TTC549 (cell line): Measurements from ENCODE around the gene IRAK1BP1.
"Not testable (repeated sequence)": the region's sequence is repeated elsewhere in the genome, so short reads cannot be mapped to it uniquely, and the experiment has no call there.

ENCODE experiments used
- FAIRE-seq: peaks from 2 replicates; lab custom pipeline; 2012; peaks lifted over from hg19 to GRCh38; lab: Jason Lieb, UNC

IRAK1BP1 gene

DNA sequence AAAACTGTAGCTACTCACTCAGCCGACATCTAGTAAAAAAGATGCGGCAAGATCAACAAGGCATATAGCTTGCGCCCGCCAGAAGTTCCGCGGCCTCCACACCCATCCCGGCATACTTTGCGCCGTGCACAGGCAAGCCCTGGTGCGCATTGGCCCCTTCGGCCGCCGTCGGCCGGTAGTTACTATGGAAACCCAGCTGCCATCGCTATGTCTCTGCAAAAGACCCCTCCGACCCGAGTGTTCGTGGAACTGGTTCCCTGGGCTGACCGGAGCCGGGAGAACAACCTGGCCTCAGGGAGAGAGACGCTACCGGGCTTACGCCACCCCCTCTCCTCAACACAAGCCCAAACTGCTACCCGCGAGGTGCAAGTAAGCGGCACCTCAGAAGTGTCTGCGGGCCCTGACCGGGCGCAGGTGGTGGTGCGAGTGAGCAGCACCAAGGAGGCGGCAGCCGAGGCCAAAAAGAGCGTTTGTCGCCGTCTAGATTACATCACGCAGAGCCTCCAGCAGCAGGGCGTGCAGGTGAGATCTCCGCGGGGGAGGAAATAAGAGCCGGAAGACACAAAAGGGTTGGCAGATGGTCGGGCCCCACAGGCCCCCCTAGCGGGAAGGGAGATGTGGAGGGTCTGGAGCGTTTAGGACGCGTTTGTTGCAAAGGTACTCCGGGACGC is at the start of gene IRAK1BP1:
IRAK1BP1 (plus strand) TSS at position 182 of the 671 bp plus-strand sequence; CDS start at position 208, 26 bp downstream.
- no peak for FAIRE-seq

- no peak for FAIRE-seq
Observed at GRCh38 chr6:78824045-78824444, 43.3 kb upstream of the IRAK1BP1 start.

DNA sequence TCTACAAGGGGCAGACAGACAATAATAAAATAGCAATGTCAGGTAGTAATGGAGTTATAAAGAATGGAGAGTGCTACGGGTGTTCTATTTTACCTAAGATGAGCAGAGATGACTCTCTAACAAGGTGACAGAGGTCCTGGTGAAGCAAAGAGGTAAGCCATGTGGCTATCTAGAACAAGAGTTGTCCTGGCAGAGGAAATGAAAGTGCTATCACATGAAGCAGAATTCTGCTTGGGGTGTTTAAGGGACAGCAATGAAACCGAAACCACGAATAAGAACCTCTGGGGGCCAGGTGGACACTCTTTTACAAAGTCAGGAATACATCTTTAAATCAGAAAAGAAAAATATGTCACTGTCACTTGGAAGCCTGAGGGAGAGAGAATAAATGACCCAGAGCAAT is 37.9 kb upstream of the IRAK1BP1 start:
- no peak for FAIRE-seq

DNA sequence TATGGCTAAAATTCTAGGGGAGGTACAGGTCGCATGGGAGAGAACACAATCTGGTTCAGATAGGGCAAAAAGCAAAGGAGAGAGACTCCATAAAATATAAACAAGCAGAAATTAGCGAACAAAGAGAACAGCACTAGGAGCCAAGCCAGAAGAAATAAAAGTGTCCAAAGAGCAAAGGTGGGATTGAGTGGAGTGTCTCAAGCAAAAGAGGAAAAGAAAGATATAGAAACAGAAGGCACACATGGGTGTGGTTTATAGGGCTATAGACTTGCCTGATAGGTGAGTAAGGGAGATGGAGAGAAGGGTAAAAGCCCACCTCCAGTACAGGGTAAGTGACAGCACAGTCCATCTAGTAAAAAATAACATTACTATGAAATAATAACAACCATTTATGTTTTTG is 36.5 kb upstream of the IRAK1BP1 start:
- no peak for FAIRE-seq

DNA sequence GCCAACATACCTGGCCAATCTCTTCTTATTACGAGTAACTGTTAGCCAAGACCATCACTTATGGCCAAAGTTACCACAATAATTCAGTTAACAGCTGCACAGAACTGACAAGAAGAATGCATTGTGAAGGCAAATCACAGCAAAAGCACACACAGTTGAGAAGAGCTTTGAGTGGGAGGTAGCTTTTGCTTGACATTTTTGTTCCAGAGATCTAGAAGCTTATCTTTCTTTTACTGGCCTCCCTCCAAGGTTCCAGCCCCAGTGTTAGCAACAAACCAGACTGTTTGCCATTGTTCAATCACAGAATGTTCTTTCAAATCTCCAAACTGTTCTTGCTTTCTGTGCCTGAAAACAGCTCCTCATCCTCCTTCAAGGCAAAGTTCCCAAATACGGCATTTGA is 35.9 kb upstream of the IRAK1BP1 start:
- FAIRE-seq: no peak

DNA sequence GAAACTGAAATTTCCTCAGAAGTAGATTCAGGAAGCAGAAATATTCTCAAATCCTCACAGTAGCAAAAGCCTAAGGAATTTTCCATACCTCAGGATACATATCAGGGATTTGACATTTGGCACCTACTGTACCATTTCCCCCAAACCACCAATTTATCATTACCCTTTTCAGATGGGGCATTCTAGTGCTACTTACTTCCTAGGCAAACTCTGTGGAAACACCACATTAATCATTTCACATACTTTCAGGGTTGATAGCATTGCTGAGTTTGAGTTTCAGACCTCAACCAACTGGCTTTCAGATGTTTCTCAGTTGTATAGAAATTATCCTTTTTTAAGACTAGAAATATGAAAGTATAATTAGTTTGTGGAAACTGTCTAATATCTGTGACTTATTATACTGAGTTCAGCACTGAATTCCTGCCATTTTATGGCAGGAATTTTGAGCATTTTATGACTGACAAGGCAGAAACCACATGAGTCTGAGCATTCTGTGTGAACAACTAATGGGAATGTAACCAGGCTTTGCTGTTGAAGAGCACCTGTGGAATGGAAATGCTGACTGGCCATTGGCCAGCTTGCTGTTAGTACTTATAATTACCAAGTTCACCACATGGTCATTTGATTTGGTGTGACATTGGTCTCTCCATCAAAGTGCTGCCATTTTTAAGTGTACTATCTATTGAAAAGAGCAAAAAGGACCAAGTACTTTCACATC is 35.1 kb upstream of the IRAK1BP1 start:
- no peak for FAIRE-seq

- FAIRE-seq: no peak
Observed at GRCh38 chr6:78835817-78836216, 31.5 kb upstream of the IRAK1BP1 start.

- no peak for FAIRE-seq
Observed at GRCh38 chr6:78836598-78836997, 30.8 kb upstream of the IRAK1BP1 start.

DNA sequence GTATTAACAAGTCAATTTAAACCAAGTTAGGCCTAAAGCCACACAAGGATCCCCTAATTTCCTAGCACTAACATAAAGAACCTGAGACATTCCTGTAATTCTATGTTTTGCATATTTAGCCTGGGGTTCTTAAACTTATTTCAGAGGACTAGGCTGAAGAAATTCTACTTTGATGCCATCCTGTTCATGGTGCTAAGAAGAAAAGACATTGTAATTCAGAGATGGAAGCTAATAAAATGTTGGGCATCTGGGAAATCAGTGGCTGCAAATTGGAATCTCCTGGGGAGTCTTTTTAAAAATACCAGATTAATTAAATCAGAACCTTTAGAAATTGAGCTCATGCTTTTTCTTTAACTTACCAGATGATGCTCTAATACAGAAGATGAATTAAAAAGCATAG is 26.2 kb upstream of the IRAK1BP1 start:
- FAIRE-seq: no peak

GRCh38 chr6:78842953-78843352 is 24.4 kb upstream of the IRAK1BP1 start:
- FAIRE-seq: no peak

DNA sequence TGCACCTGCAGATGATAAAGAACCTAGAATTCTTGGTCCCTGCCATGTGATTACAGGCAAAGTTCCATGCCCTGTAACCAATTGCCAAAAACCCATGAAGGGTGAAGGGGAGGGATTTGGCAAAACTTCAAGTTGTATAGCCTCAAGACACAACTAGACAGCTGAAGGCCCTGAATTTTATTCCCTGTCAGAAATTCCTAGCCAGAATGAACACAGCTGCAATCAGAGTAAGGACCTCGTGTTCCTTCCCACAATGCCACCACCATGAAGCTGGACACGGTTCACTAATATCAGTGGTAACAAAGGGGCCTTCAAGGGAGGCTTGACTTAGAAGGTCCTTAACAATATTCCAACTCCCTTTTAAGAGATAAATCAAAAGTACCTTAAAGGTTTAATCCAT is 22.5 kb upstream of the IRAK1BP1 start:
- no peak for FAIRE-seq

DNA sequence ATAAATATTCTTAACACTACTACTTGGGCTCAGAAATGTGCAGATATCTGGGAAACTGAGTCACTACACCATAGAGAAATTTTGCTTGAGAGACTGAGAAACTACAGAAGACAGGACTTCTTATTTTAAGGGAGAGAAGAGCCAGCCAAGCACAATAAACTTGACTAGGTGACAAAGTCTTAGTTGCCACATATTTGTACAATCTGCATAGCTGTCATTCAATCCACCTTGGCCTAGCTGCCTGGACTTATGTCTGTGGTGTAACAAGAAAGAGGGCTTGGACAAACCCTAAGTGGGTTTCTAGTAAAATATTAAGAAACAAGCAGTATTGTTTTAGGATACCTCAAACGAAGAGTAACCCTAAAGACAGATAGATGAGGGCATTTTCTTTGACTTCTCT is 21.8 kb upstream of the IRAK1BP1 start:
- no peak for FAIRE-seq

DNA sequence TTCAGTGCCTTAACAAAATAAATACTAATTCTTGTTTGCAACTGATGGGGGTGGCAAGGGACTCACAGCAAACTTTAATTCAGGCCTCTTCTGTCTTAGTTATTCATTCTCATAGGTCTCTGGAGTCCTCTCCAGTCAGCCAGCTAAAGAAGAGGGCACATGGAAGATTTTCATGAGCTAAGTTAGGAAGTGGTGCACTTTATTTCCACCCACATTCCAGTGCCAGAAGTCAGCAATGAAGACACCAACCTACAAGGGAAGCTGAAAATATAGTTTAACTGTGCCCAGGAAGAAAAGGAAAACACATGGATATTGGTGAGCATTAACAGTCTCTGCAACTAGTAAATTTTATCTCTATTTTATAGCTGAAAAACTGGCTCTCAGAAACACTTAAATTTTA is 16.7 kb upstream of the IRAK1BP1 start:
- no peak for FAIRE-seq

DNA sequence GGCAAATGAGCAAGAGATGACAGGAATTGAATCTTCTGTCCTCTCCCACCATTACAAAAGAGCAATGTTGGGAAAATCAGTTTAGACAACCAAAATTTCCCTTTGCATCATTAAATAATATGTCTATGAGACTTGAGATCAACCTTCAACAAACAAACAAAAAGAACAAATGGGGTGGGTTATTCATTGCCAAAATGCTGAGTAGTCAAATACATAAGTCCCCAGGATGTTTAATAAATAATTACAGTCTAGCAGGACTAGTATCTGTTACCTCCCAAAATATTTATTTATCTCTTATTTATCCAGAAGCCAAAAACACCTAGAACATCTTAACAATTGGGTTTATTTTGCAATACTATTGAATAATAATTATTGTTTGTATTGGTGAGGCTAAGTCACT is 16.2 kb upstream of the IRAK1BP1 start:
- FAIRE-seq: no peak

DNA sequence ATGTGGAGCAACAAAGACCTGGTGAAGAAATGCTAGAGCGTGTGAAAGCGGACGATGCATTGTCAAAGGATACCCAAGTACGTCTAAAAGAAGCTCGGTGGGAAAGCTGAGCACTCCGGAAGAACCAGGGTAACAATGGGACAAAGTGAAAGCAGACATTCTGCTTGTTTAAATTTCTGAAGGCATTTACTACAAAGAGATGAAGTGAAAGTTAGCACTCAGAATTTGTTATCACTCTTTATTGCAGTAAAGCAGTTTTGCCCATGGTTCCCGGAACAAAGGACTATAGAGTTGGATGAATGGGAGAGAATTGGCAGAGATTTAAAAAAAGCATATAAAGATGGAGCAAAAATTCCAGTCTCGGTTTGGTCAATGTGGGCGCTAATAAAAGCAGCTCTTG is 12.8 kb upstream of the IRAK1BP1 start:
- no peak for FAIRE-seq

DNA sequence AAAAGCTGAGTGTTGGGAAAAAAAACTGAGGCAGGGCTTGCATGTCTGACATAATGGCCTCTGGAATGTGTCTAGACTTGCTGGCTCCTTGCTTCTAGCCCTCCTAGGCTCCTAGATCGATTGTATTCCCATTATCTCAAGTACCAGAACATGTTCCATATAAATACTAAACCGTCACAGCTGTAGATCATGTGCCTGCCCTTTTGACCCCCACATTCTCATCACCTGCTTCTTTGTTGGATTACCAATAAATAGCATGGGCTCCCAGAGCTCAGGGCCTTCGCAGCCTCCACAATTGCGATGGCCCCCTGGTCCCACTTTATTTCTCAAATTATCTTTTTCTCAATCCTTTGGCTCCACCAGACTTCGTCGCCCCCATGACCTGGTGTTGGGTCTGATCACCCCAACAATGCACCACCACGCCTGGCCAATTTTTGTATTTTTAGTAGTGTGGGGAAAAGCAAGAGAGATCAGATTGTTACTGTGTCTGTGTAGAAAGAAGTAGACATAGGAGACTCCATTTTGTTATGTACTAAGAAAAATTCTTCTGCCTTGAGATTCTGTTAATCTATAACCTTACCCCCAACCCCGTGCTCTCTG is 8.9 kb upstream of the IRAK1BP1 start:
- FAIRE-seq: not testable (repeated sequence)

DNA sequence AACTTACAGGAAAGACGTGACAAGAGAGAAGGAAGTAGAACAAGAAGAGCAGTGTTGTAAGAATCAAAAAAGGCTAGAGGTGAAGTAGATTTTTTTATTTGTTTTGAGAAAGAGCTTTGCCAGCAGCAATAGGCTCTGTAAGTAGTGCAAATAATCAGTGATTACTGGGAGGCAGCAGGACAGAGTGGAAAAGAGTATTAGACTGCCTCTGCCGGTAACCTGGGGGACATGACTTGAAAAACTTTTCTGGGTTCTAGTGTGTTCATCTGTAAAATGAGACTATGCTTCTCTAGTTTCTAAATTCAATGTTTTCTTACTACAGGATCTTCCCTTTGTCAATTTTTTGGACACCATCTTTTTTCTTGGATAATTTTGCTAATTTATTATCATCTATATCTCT is 5.8 kb upstream of the IRAK1BP1 start:
- FAIRE-seq: no peak

DNA sequence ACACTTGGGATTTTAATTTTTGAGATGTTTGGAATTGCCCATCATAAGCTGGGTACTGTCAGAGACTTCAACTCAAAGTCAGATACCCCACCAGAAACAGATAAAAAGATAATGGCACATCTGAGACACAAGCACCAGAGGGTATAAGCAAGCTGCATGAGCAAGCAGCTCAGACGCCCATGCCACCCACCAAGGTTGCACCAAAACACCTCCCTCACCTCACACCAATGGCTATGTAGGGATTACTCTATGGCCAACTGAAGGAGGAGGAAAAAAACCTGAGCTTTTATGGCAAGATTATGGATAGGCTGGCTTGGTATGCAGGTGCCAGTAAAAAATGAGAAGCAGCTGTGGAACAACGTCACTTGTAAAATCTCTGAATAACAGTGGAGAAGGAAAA is 3.8 kb upstream of the IRAK1BP1 start:
- no peak for FAIRE-seq

DNA sequence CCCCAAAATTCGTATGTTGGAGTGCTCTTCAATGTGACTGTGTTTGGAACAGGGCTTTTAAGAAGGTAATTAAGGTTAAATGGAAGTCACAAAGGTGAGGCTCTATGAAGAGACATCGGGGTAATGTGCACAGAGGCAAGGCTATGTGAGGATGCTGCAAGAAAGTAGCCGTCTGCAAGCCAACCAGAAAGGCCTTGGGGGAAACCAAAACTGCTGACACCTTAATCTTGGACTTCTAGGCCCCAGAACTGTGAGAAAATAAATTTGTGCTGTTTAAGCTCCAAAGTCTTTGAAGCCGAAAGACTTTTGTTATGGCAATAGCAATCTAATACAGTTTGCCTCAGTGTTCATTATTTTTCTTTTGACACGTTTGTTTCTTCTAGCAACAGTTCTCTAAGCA is 2.4 kb upstream of the IRAK1BP1 start:
- no peak for FAIRE-seq

DNA sequence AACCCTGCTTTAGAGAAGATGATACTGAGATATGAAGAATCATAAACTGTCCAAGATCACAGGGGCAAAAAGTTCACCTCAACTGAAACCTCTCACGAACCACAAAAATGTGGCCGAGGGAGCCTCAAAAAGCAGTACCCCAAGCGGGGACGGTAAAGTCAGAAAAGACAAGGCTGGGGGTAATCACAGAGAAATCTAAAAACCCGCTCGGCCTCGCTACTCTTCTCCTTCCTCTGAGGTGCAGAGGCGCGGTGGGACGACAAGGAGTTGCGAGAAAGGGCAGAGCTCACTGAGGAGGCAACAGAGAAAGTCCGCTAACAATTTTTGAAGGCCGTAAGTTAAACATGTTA is 356 bp upstream of the IRAK1BP1 start:
- FAIRE-seq: no peak

GRCh38 chr6:78868116-78868515 is 765 bp downstream of the IRAK1BP1 start:
- no peak for FAIRE-seq

GRCh38 chr6:78875505-78875904 is 8.2 kb downstream of the IRAK1BP1 start:
- FAIRE-seq: no peak

DNA sequence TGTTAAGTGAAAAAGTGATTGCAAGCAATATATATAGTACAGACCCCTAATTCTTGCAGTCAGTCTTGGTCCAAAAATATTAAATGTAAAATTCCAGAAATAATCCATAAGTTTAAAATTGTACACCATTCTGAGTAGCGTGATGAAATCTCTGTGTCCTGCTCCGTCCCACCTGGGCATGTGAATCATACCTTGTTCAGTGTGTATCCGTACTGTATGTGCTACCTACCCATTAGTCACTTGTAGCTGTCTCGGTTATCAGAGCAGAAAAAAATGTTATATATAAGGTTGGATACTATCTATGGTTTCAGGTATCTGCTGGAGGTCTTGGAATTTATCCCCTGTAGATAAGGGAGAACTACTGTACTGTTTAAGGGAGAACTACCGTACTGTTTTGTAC is 16.3 kb downstream of the IRAK1BP1 start:
- FAIRE-seq: no peak

GRCh38 chr6:78889901-78890300 is 22.6 kb downstream of the IRAK1BP1 start:
- FAIRE-seq: not testable (repeated sequence)
